OCI-LY1 (cell line): Measurements from ENCODE around the gene CIC.

Experiments used
- H2AFZ ChIP-seq: fragments of 200-600 bp; sonication (generic), shearing (Covaris generic); 2 replicates; pipeline ENCODE4 v1.6.0; 2014; ENCODE audit warnings: antibody characterized with exemption, mild to moderate bottlenecking, low read length
- H3F3A ChIP-seq: fragments of 200-600 bp; sonication (generic), shearing (Covaris generic); 2 replicates; pipeline ENCODE4 v1.6.0; 2014; ENCODE audit warnings: mild to moderate bottlenecking, antibody characterized with exemption, low read length, moderate library complexity; ENCODE audit not compliant: insufficient read depth
- H3K27ac ChIP-seq: fragments of 200-600 bp; sonication (generic); 2 replicates; pipeline ENCODE4 v1.5.1; 2014; ENCODE audit warnings: low read length, mixed run types, mild to moderate bottlenecking, low read depth; ENCODE audit not compliant: poor library complexity, severe bottlenecking
- H3K27me3 ChIP-seq: fragments of 200-600 bp; sonication (generic); 2 replicates; pipeline ENCODE4 v1.6.0; 2014; ENCODE audit warnings: antibody characterized with exemption, mild to moderate bottlenecking, low read length, moderate library complexity; ENCODE audit not compliant: insufficient read depth
- H3K36me3 ChIP-seq: fragments of 200-600 bp; sonication (generic); 2 replicates; pipeline ENCODE4 v1.6.1; 2014; ENCODE audit warnings: mild to moderate bottlenecking, antibody characterized with exemption, low read length, moderate library complexity, mixed read lengths; ENCODE audit not compliant: insufficient read depth
- H3K4me1 ChIP-seq: fragments of 200-600 bp; sonication (generic); 2 replicates; pipeline ENCODE4 v1.5.1; 2014; ENCODE audit warnings: mild to moderate bottlenecking, low read length, moderate library complexity; ENCODE audit not compliant: insufficient read depth, severe bottlenecking
- H3K4me2 ChIP-seq: fragments of 200-600 bp; sonication (generic), shearing (Covaris generic); 2 replicates; pipeline ENCODE4 v1.6.1; 2014; ENCODE audit warnings: low read length
- H3K4me3 ChIP-seq: fragments of 200-600 bp; sonication (generic); 2 replicates; pipeline ENCODE4 v1.5.1; 2014; ENCODE audit warnings: low read length, low read depth, mild to moderate bottlenecking, mixed read lengths; ENCODE audit not compliant: poor library complexity, severe bottlenecking
- H3K79me2 ChIP-seq: fragments of 200-600 bp; shearing (Covaris generic); 2 replicates; pipeline ENCODE4 v1.6.1; 2016; ENCODE audit warnings: mixed run types, low read length, mixed read lengths; ENCODE audit not compliant: insufficient read depth
- H3K9ac ChIP-seq: fragments of 200-600 bp; sonication (generic), shearing (Covaris generic); 2 replicates; pipeline ENCODE4 v1.6.1; 2014; ENCODE audit warnings: mild to moderate bottlenecking, low read length, mixed read lengths
- H3K9me2 ChIP-seq: fragments of 200-600 bp; sonication (generic), shearing (Covaris generic); 2 replicates; pipeline ENCODE4 v1.6.1; 2014; ENCODE audit warnings: low read depth, mild to moderate bottlenecking, low read length, mixed read lengths
- H3K9me3 ChIP-seq: fragments of 200-600 bp; shearing (Covaris generic); 2 replicates; pipeline ENCODE4 v1.6.1; 2014; ENCODE audit warnings: low read length, mixed read lengths
- H4K20me1 ChIP-seq: fragments of 200-600 bp; sonication (generic), shearing (Covaris generic); 2 replicates; pipeline ENCODE4 v1.6.0; 2016; ENCODE audit warnings: mild to moderate bottlenecking, low read length; ENCODE audit not compliant: insufficient read depth
- CTCF ChIP-seq: fragments of 200-600 bp; sonication (generic), shearing (Covaris generic); IDR thresholded peaks from 2 replicates; pipeline ENCODE4 v1.5.1; 2017; ENCODE audit warnings: mild to moderate bottlenecking, antibody characterized with exemption, low read length, moderate library complexity, mixed read lengths
- EZH2 ChIP-seq: fragments of 200-600 bp; sonication (generic), shearing (Covaris generic); IDR thresholded peaks from 2 replicates; pipeline ENCODE4 v1.8.0; 2017; ENCODE audit warnings: borderline replicate concordance, mixed run types, mild to moderate bottlenecking, antibody characterized with exemption, low read length, moderate library complexity, mixed read lengths

Gene CIC

DNA sequence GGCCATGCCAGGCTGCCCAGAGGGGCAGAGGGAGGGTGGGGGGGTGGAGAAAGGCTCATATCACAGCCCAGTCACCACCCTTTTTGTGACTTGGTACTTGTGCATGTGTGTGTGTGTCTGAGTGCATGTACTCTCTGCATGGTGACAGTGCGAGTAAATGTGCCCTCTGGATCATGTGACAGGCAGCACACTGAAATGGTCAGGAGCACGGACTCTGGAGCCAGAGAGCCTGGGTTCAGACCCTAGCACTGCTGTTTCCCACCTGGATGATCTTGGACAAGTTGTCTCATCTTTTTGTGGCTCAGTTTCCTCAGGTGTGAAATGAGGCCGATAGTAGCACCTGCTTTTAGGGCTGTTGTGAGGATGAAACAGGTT lies 2.0 kb downstream of the CIC start:
- H3K4me1 ChIP-seq = peaks cover 30% of the 10 kb centered on the region
- TF ChIP-seq CTCF = no peak
- no peak for TF ChIP-seq EZH2
- peak overlapping the region; percentile 81 for H3K4me3 ChIP-seq
- H3K36me3 ChIP-seq = peaks cover 4% of the 10 kb centered on the region; the same call in 1 of the 2 replicates
- H3K9me3 ChIP-seq = no peaks in the 10 kb centered on the region
- H3F3A ChIP-seq = no peaks in the 10 kb centered on the region
- peak overlapping the region; percentile 72; the same call in 1 of the 2 replicates for H3K9ac ChIP-seq
- no peaks in the 10 kb centered on the region for H3K9me2 ChIP-seq
- H2AFZ ChIP-seq = no peak overlapping the region
- H3K27me3 ChIP-seq = no peaks in the 10 kb centered on the region
- peak overlapping the region; percentile 79 for H3K4me2 ChIP-seq
- H4K20me1 ChIP-seq = no peaks in the 10 kb centered on the region
- H3K79me2 ChIP-seq = no peaks in the 10 kb centered on the region
- H3K27ac ChIP-seq = peak overlapping the region; percentile 89

DNA sequence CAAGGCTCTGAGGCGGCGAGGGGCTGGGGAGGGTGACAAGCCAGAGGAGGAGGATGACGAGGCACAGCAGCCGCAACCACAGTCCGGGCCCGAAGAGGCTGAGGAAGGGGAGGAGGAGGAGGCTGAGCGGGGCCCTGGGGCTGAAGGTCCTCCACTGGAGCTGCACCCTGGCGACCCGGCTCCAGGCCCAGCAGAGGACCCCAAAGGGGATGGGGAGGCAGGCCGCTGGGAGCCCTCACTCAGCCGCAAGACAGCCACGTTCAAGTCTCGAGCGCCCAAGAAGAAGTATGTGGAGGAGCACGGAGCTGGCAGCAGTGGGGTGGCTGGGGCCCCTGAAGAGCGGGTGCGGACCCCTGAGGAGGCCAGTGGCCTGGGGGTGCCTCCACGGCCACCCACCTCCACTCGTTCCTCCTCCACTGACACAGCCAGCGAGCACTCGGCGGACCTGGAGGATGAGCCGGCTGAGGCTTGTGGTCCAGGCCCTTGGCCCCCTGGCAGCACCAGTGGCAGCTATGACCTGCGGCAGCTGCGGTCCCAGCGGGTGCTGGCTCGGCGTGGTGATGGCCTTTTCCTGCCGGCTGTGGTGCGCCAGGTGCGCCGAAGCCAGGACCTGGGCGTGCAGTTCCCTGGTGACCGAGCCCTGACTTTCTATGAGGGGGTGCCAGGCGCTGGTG lies 2.9 kb downstream of the CIC start:
- Histone ChIP-seq H3K36me3 (peaks cover 4% of the 10 kb centered on the region; the same call in 1 of the 2 replicates), H4K20me1 (no peaks in the 10 kb centered on the region), H3K4me3 (no peak overlapping the region), H3K4me1 (peaks cover 30% of the 10 kb centered on the region), H3K79me2 (no peaks in the 10 kb centered on the region), H3K27me3 (no peaks in the 10 kb centered on the region), H2AFZ (no peak overlapping the region), H3K9me2 (no peaks in the 10 kb centered on the region), H3F3A (no peaks in the 10 kb centered on the region), H3K27ac (peak overlapping the region; percentile 89), H3K9ac (no peak overlapping the region), H3K9me3 (no peaks in the 10 kb centered on the region), H3K4me2 (no peak overlapping the region)
- TF ChIP-seq CTCF (no peak), EZH2 (no peak)

GRCh38 chr19:42272535-42272897 lies 3.5 kb downstream of the CIC start:
- no peaks in the 10 kb centered on the region for H4K20me1 ChIP-seq
- H3K36me3 ChIP-seq = peaks cover 4% of the 10 kb centered on the region; the same call in 1 of the 2 replicates
- no peaks in the 10 kb centered on the region for H3F3A ChIP-seq
- no peak overlapping the region for H3K27ac ChIP-seq
- H3K4me3 ChIP-seq = no peak overlapping the region
- H3K4me2 ChIP-seq = no peak overlapping the region
- TF ChIP-seq CTCF (no peak), EZH2 (no peak)
- H3K27me3 ChIP-seq = no peaks in the 10 kb centered on the region
- no peak overlapping the region for H2AFZ ChIP-seq
- H3K4me1 ChIP-seq = peaks cover 27% of the 10 kb centered on the region
- H3K9me3 ChIP-seq = no peaks in the 10 kb centered on the region
- no peaks in the 10 kb centered on the region for H3K9me2 ChIP-seq
- no peak overlapping the region for H3K9ac ChIP-seq
- H3K79me2 ChIP-seq = no peaks in the 10 kb centered on the region
